HepG2 (cell line): ENCODE data around the gene FLYWCH1. TPM values are rescaled to one million over a fixed set of nuclear protein-coding genes. Genes with fewer than 3 reads are reported as not detected.

Experiments
- ATAC-seq: fragments of 200-7000 bp; cut with Tn5 transposase; 3 replicates; pipeline ENCODE4 v1.9.1; 2020; ENCODE audit warnings: mild to moderate bottlenecking, moderate library complexity
- BruUV-seq: library from RNA; stranded (reverse); fragments of 400-500 nt; replicated peaks from 2 replicates; lab custom pipeline; 2021; lab: Mats Ljungman, UMichigan
- CTCF ChIA-PET: fragments of 300-600 bp; formaldehyde crosslinking; extraction: SDS; loops from one replicate; lab custom pipeline; 2021; ENCODE audit warnings: low total read pairs, inconsistent platforms, low intra/inter-chr PET ratio; lab: Yijun Ruan, JAX
- POLR2A ChIA-PET: fragments of 350-600 bp; sonication (Branson Sonifier 250); formaldehyde crosslinking; loops from one replicate; lab custom pipeline; 2020; ENCODE audit warnings: antibody characterized with exemption, inconsistent platforms; lab: Yijun Ruan, JAX
- DNase-seq: peaks from one replicate; pipeline ENCODE4 v3.0.0-alpha.2; 2015; ENCODE audit warnings: low spot score
- FAIRE-seq: peaks from 3 replicates; lab custom pipeline; 2011; peaks lifted over from hg19 to GRCh38; lab: Jason Lieb, UNC
- H2AFZ ChIP-seq: one replicate; pipeline ENCODE4 v1.6.1; 2011; ENCODE audit warnings: low read length, inconsistent platforms
- H3K27ac ChIP-seq: fragments of 300-600 bp; 3 replicates; pipeline ENCODE4 v1.8.0; 2011; ENCODE audit warnings: mixed run types, mild to moderate bottlenecking, mixed read lengths, low read length, inconsistent platforms; ENCODE audit not compliant: insufficient read depth; ENCODE audit errors: extremely low read length
- H3K27me3 ChIP-seq, 2 experiments: fragments of 200-600 bp in 1 of 2; 2 replicates in 1 of 2; 3 replicates in 1 of 2; pipeline versions ENCODE4 v1.6.0 to v1.8.0; 2011; ENCODE audit warnings: low read length in 2 of 2, mild to moderate bottlenecking in 2 of 2, moderate library complexity in 2 of 2, inconsistent platforms in 1 of 2; ENCODE audit not compliant: insufficient read depth in 2 of 2, control insufficient read depth in 1 of 2
- H3K36me3 ChIP-seq, 2 experiments: fragments of 200-600 bp in 1 of 2; replicated peaks in 1 of 2; 2 replicates in 1 of 2; 3 replicates in 1 of 2; pipeline versions ENCODE4 v1.5.1 to v1.8.0; 2011; ENCODE audit warnings: low read length in 2 of 2, inconsistent platforms in 1 of 2; ENCODE audit not compliant: insufficient read depth in 2 of 2, control insufficient read depth in 1 of 2
- H3K4me1 ChIP-seq: 2 replicates; pipeline ENCODE4 v1.5.1; 2012; ENCODE audit warnings: low read length, inconsistent platforms; ENCODE audit not compliant: insufficient read depth
- H3K4me2 ChIP-seq: 2 replicates; pipeline ENCODE4 v1.6.0; 2011; ENCODE audit warnings: low read depth, low read length, inconsistent platforms
- H3K4me3 ChIP-seq, 3 experiments: fragments of 200-600 bp in 1 of 3; sonication (generic), shearing (Covaris generic) in 1 of 3; replicated peaks in 1 of 3; 2 replicates each; pipeline ENCODE4 v1.5.1; 2011 to 2016; ENCODE audit warnings: low read length in 3 of 3, inconsistent platforms in 2 of 3, low read depth in 2 of 3, mild to moderate bottlenecking in 2 of 3, control low read depth in 1 of 3, mixed read lengths in 1 of 3; ENCODE audit not compliant: insufficient read depth in 1 of 3
- H3K79me2 ChIP-seq: one replicate; pipeline ENCODE4 v1.6.1; 2011; ENCODE audit warnings: low read length, inconsistent platforms; ENCODE audit not compliant: insufficient read depth
- H3K9ac ChIP-seq: 2 replicates; pipeline ENCODE4 v1.6.0; 2011; ENCODE audit warnings: mild to moderate bottlenecking, low read depth, low read length, inconsistent platforms; ENCODE audit not compliant: insufficient read depth
- H3K9me3 ChIP-seq: 2 replicates; pipeline ENCODE4 v1.5.1; 2012; ENCODE audit warnings: mild to moderate bottlenecking, low read length
- H4K20me1 ChIP-seq: 2 replicates; pipeline ENCODE4 v1.6.0; 2011; ENCODE audit warnings: inconsistent platforms, mild to moderate bottlenecking, low read length, moderate library complexity; ENCODE audit not compliant: insufficient read depth
- FOXA1 ChIP-seq, 2 experiments: fragments of 450-650 bp in 1 of 2; sonication (generic) in 1 of 2; formaldehyde crosslinking in 1 of 2; IDR thresholded peaks; 2 replicates each; pipeline versions ENCODE4 v1.4.0 to v1.6.1; 2016 to 2020; ENCODE audit warnings: missing genetic modification reagents in 1 of 2
- MAFK ChIP-seq, 2 experiments: IDR thresholded peaks in 1 of 2; conservative IDR thresholded peaks in 1 of 2; 2 replicates each; pipeline ENCODE4 v1.6.1; 2011; ENCODE audit warnings: improper control_type of control experiment in 2 of 2, low read length in 2 of 2
- TBX2 ChIP-seq: sonication (generic); formaldehyde crosslinking; IDR thresholded peaks from 2 replicates; pipeline ENCODE4 v1.5.0; 2020; ENCODE audit warnings: missing genetic modification reagents, mild to moderate bottlenecking, borderline replicate concordance
- ZNF792 ChIP-seq: IDR thresholded peaks from 2 replicates; pipeline ENCODE4 v1.6.1; 2016
- WGBS: methylation state at CpG from one replicate; pipeline ENCODE4 v1.1.6; 2017; ENCODE audit warnings: low lambda C conversion rate; 5-methylcytosine and 5-hydroxymethylcytosine counted together
- in situ Hi-C: cut with HindIII; loops from 2 replicates; pipeline ENCODE4 v1.10.0; 2017; ENCODE audit warnings: low pct_unique_long_range_greater_than_20kb; ENCODE audit not compliant: extremely low pct_ligation_motif_present
- intact Hi-C: fragments of 100-400 bp; cut with micrococcal nuclease; formaldehyde crosslinking; loops from one replicate; pipeline ENCODE4 v1.10.0; 2022; ENCODE audit not compliant: unreplicated experiment
- polyA plus RNA-seq, 8 experiments: library from polyadenylated mRNA; depleted of rRNA in 3 of 8; stranded (reverse) in 7 of 8; unstranded in 1 of 8; fragments of >200 nt; fragmentation: Illumina TruSeq in 4 of 8; extraction: Trizol in 4 of 8; gene quantifications; 2 replicates each; pipeline versions ENCODE4 v1.2.1 to v1.2.3, GENCODE V29; 2011 to 2016; ENCODE audit warnings: low read depth in 4 of 8, missing spikeins in 1 of 8, mixed read lengths in 1 of 8; ENCODE audit not compliant: insufficient read depth in 1 of 8
- total RNA-seq, 5 experiments: library from RNA; depleted of rRNA; stranded (reverse); fragments of >200 nt; fragmentation: Illumina TruSeq; extraction: Trizol; gene quantifications; 2 replicates each; pipeline ENCODE4 v1.2.3, GENCODE V29; 2016; ENCODE audit warnings: low read depth in 1 of 5
- TF ChIP-seq, protein P1 (sequence below): sonication (generic); formaldehyde crosslinking; IDR thresholded peaks from 2 replicates; pipeline ENCODE4 v1.9.0; 2021; ENCODE audit warnings: missing genetic modification reagents, borderline replicate concordance

Gene FLYWCH1
- total and polyA plus RNA-seq, 2 of the 13 experiments (the other 11 are each of a cell fraction or from before 2014, with no cell fraction given): 7.3 to 12.4 TPM

DNA sequence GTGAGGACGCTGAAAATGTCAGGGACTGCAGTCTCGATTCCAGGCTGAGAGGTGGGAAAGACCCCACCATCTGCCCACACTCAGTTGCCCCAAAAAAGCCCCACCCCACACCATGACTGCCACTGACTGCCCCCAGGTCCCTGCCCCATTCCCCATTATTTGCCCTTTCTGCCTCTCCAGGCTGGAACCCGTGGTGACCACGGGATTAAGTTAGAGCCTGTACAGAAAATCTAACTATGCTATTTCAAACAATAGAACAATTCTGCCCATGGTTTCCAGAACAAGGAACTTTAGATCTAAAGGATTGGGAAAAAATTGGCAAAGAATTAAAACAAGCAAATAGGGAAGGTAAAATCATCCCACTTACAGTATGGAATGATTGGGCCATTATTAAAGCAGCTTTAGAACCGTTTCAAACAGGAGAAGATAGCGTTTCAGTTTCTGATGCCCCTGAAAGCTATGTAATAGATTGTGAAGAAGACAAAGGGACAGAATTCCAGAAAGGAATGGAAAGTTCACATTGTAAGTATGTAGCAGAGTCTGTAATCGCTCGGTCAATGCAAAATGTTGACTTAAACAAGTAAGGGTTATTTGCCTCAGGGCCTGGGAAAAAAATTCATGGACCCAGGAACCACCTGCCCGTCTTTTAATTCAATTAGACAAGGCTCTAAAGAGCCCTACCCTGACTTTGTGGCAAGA, 14.4 kb downstream of the FLYWCH1 start (continued):
- TF ChIP-seq, protein P1, sequence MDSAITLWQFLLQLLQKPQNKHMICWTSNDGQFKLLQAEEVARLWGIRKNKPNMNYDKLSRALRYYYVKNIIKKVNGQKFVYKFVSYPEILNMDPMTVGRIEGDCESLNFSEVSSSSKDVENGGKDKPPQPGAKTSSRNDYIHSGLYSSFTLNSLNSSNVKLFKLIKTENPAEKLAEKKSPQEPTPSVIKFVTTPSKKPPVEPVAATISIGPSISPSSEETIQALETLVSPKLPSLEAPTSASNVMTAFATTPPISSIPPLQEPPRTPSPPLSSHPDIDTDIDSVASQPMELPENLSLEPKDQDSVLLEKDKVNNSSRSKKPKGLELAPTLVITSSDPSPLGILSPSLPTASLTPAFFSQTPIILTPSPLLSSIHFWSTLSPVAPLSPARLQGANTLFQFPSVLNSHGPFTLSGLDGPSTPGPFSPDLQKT (CRISPR knock-in tag): no peak
- TF ChIP-seq TBX2 (CRISPR knock-in tag) (no peak), FOXA1 (IDR thresholded peaks at IDR 0.05) (no peak), FOXA1 (CRISPR knock-in tag; IDR thresholded peaks at IDR 0.05) (no peak)

DNA sequence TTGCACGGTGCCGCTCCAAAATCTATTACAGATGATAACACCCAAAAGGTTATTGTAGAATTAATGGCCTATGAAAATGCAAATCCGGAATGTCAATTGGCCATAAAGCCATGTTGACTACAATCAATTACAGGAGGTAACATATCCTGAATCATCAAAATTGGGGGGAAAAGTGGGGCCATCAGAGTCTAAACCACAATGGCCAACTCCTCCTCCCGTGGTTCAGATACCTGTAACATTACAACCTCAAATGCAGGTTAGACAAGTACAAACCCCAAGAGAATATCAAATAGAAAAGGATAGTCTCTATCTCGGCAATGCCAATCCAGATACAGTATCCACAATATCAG, 14.9 kb downstream of the FLYWCH1 start:
- Histone ChIP-seq H3K27me3 (no peaks in the 10 kb centered on the region), H3K79me2 (no peaks in the 10 kb centered on the region), H3K36me3 (peaks cover 4 to 5% of the 10 kb centered on the region in 2 experiments; a peak in 3 of 5 replicates), H2AFZ (no peak overlapping the region), H4K20me1 (no peaks in the 10 kb centered on the region), H3K9ac (no peak overlapping the region), H3K4me3 (no peak overlapping the region), H3K9me3 (no peaks in the 10 kb centered on the region), H3K4me2 (peak overlapping the region; percentile 56; the same call in 1 of the 2 replicates), H3K4me1 (0 out of 2 replicates have a peak, but pooled peaks cover 9% of the 10 kb centered on the region), H3K27ac (no peak overlapping the region)
- TF ChIP-seq MAFK (conservative IDR thresholded peaks at IDR 0.05 in 1 of 2, IDR thresholded peaks at IDR 0.05 in 1 of 2; ENCODE audit: low read length in 2 of 2) (peak in 1 of 2 experiments; percentile 24; a peak in 1 of 4 replicates), ZNF792 (CRISPR knock-in tag) (no peak)
- DNase-seq: no peak
- BruUV-seq: no TSS peak
- no peak for ATAC-seq
- in situ Hi-C loops: no loop called here
- 87% methylated on average over 5 of the region's 5 CpGs for WGBS
- ChIA-PET POLR2A (interaction anchor here (0.6 to 1.0 kb wide), 3 partner anchors 15 to 58 kb away, joined by 4 to 6 read pairs (median 4); no protein-coding TSS in a partner anchor), CTCF (interaction anchor here (1.1 to 2.0 kb wide), 4 partner anchors 52 to 88 kb away, joined by 3 to 9 read pairs (median 7); no protein-coding TSS in a partner anchor)
- intact Hi-C loops: no loop called here
- no peak for FAIRE-seq
